ENCODE data around the gene ZNF358.

ZNF358 gene

DNA sequence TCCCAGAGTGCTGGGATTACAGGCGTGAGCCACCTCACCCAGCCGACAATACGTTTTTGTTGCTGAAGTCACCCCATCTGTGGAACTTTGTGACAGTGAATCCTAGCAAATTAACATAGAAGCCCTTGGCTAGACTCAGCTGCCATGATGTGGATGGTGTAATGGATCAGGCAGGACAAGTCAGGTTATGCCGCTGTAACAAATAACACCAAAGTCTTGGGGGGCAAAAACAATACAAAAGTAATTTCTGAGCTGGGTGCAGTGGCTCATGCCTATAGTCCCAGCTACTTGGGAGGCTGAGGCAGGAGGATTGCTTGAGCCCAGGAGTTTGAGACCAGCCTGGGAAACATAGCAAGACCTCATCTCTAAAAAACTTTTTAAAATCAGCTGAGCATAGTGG is 49.0 kb downstream of the ZNF358 start:
- in situ Hi-C loops (cut with MboI; ENCODE audit: low sequenced_read_pairs, unreplicated experiment), result no loop called here

GRCh38 chr19:7565332-7565731 is 49.4 kb downstream of the ZNF358 start:
- no peak for TF ChIP-seq CTCF (IDR thresholded peaks at IDR 0.05; ENCODE audit: borderline replicate concordance, control extremely low read depth, extremely low read depth, insufficient read depth, missing control alignments)
- in situ Hi-C loops (cut with MboI; ENCODE audit: low sequenced_read_pairs, unreplicated experiment), result no loop called here
- no peak for DNase-seq (ENCODE audit: low spot score)

More for the DNA sequence above, 49.0 kb downstream of the ZNF358 start:
- DNase-seq (ENCODE audit: low spot score), result no peak
- TF ChIP-seq CTCF (IDR thresholded peaks at IDR 0.05; ENCODE audit: borderline replicate concordance, control extremely low read depth, extremely low read depth, insufficient read depth, missing control alignments), result no peak
